OCI-LY7 (cell line): ENCODE measurements around the gene RGCC.

Experiments
- CTCF ChIP-seq: fragments of 200-600 bp; sonication (generic); conservative IDR thresholded peaks from 2 replicates; pipeline ENCODE4 v1.5.1; 2014; ENCODE audit warnings: mild to moderate bottlenecking, antibody characterized with exemption, low read length, moderate library complexity, mixed read lengths
- EZH2phosphoT487 ChIP-seq: fragments of 200-600 bp; sonication (generic); IDR thresholded peaks from 2 replicates; pipeline ENCODE4 v1.6.1; 2018; ENCODE audit warnings: low read depth, borderline replicate concordance, mild to moderate bottlenecking, mixed run types, antibody characterized with exemption, low read length, moderate library complexity, mixed read lengths

- TF ChIP-seq CTCF (no peak), EZH2phosphoT487 (no peak)
These were observed 39.3 kb downstream of the RGCC start for GRCh38 chr13:41496420-41497234.
